H9 (cell line): ENCODE data around the gene SMCP. TPM values are rescaled to one million over a fixed set of nuclear protein-coding genes. Genes with fewer than 3 reads are reported as not detected.

Experiments
- DNase-seq: peaks from one replicate; pipeline ENCODE4 v3.0.0-alpha.2; 2017
- H2AFZ ChIP-seq: one replicate; pipeline ENCODE4 v1.6.1; 2013; ENCODE audit warnings: mild to moderate bottlenecking, low read length, control low read depth, moderate library complexity
- H2AK5ac ChIP-seq: 2 replicates; pipeline ENCODE4 v1.6.1; 2013; ENCODE audit warnings: low read length, control low read depth, mixed read lengths; ENCODE audit not compliant: insufficient read length
- H2BK120ac ChIP-seq: one replicate; pipeline ENCODE4 v1.6.1; 2013; ENCODE audit warnings: low read depth, mild to moderate bottlenecking, low read length, control low read depth, inconsistent platforms; ENCODE audit not compliant: poor library complexity, severe bottlenecking
- H2BK12ac ChIP-seq: 2 replicates; pipeline ENCODE4 v1.6.1; 2013; ENCODE audit warnings: low read length, control low read depth, mixed read lengths, low read depth; ENCODE audit not compliant: insufficient read length
- H2BK15ac ChIP-seq: 2 replicates; pipeline ENCODE4 v1.6.1; 2013; ENCODE audit warnings: low read depth, low read length, control low read depth
- H2BK20ac ChIP-seq: one replicate; pipeline ENCODE4 v1.6.1; 2013; ENCODE audit warnings: low read depth, mild to moderate bottlenecking, low read length, control low read depth, inconsistent platforms; ENCODE audit not compliant: poor library complexity, severe bottlenecking
- H2BK5ac ChIP-seq: 2 replicates; pipeline ENCODE4 v1.6.1; 2013; ENCODE audit warnings: low read length, control low read depth, mixed read lengths; ENCODE audit not compliant: insufficient read length
- H3K14ac ChIP-seq: 2 replicates; pipeline ENCODE4 v1.6.1; 2013; ENCODE audit warnings: low read length, control low read depth; ENCODE audit not compliant: insufficient read depth
- H3K18ac ChIP-seq: 2 replicates; pipeline ENCODE4 v1.6.1; 2013; ENCODE audit warnings: low read depth, mild to moderate bottlenecking, mixed read lengths, low read length, control low read depth; ENCODE audit not compliant: insufficient read length
- H3K23ac ChIP-seq: 2 replicates; pipeline ENCODE4 v1.6.1; 2013; ENCODE audit warnings: low read length, control low read depth, mixed read lengths, low read depth; ENCODE audit not compliant: insufficient read length
- H3K23me2 ChIP-seq: 2 replicates; pipeline ENCODE4 v1.6.1; 2013; ENCODE audit warnings: low read depth, mild to moderate bottlenecking, mixed read lengths, low read length, control low read depth; ENCODE audit not compliant: insufficient read length, poor library complexity, severe bottlenecking
- H3K27ac ChIP-seq: 2 replicates; pipeline ENCODE4 v1.5.1; 2013; ENCODE audit warnings: low read length, control low read depth, mixed read lengths, low read depth; ENCODE audit not compliant: insufficient read length
- H3K27me3 ChIP-seq: 2 replicates; pipeline ENCODE4 v1.6.1; 2013; ENCODE audit warnings: low read length, control low read depth, inconsistent platforms; ENCODE audit not compliant: insufficient read depth
- H3K4ac ChIP-seq: 2 replicates; pipeline ENCODE4 v1.6.1; 2013; ENCODE audit warnings: low read depth, mild to moderate bottlenecking, control low read depth, inconsistent platforms, low read length, moderate library complexity
- H3K4me1 ChIP-seq: 2 replicates; pipeline ENCODE4 v1.6.1; 2013; ENCODE audit warnings: low read length, control low read depth, inconsistent platforms; ENCODE audit not compliant: insufficient read depth
- H3K4me2 ChIP-seq: 2 replicates; pipeline ENCODE4 v1.6.1; 2013; ENCODE audit warnings: low read length, control low read depth, mixed read lengths; ENCODE audit not compliant: insufficient read length, insufficient read depth
- H3K56ac ChIP-seq: 2 replicates; pipeline ENCODE4 v1.6.1; 2013; ENCODE audit warnings: low read depth, mild to moderate bottlenecking, mixed read lengths, low read length, control low read depth; ENCODE audit not compliant: insufficient read length
- H3K79me1 ChIP-seq: 2 replicates; pipeline ENCODE4 v1.6.1; 2013; ENCODE audit warnings: low read depth, mild to moderate bottlenecking, moderate library complexity, low read length, control low read depth, inconsistent platforms; ENCODE audit not compliant: insufficient read depth, poor library complexity, severe bottlenecking
- H3K79me2 ChIP-seq: 2 replicates; pipeline ENCODE4 v1.6.1; 2013; ENCODE audit warnings: low read length, control low read depth, inconsistent platforms; ENCODE audit not compliant: insufficient read depth
- H3K9ac ChIP-seq: 2 replicates; pipeline ENCODE4 v1.6.1; 2013; ENCODE audit warnings: low read length, control low read depth, mixed read lengths; ENCODE audit not compliant: insufficient read length; ENCODE audit errors: extremely low read depth
- H3K9me3 ChIP-seq: one replicate; pipeline ENCODE4 v1.6.1; 2013; ENCODE audit warnings: low read depth, low read length, inconsistent platforms; ENCODE audit not compliant: control insufficient read depth
- H3T11ph ChIP-seq: one replicate; pipeline ENCODE4 v1.6.1; 2013; ENCODE audit warnings: mild to moderate bottlenecking, low read length, control low read depth, inconsistent platforms
- H4K20me1 ChIP-seq: one replicate; pipeline ENCODE4 v1.6.1; 2013; ENCODE audit not compliant: control insufficient read depth, insufficient read length, insufficient read depth
- H4K5ac ChIP-seq: 2 replicates; pipeline ENCODE4 v1.6.1; 2013; ENCODE audit warnings: low read depth, mild to moderate bottlenecking, mixed read lengths, low read length, control low read depth; ENCODE audit not compliant: insufficient read length
- H4K8ac ChIP-seq: replicated peaks from 2 replicates; pipeline ENCODE4 v1.6.1; 2013; ENCODE audit warnings: low read length, control low read depth, mixed read lengths, low read depth; ENCODE audit not compliant: insufficient read length
- H4K91ac ChIP-seq: 2 replicates; pipeline ENCODE4 v1.6.1; 2013; ENCODE audit warnings: low read depth, mild to moderate bottlenecking, moderate library complexity, mixed read lengths, low read length, control low read depth; ENCODE audit not compliant: insufficient read length
- H3K27ac Mint-ChIP-seq, 3 experiments: 2 replicates in 2 of 3; 3 replicates in 1 of 3; pipeline ENCODE4 v1.8.0; 2020 to 2021; ENCODE audit warnings: mixed read lengths in 3 of 3, mild to moderate bottlenecking in 1 of 3, moderate library complexity in 1 of 3
- H3K27me3 Mint-ChIP-seq: 2 replicates; pipeline ENCODE4 v1.8.0; 2021; ENCODE audit warnings: low read depth, mild to moderate bottlenecking, moderate library complexity, mixed read lengths
- H3K36me3 Mint-ChIP-seq, 3 experiments: 2 replicates in 2 of 3; 3 replicates in 1 of 3; pipeline ENCODE4 v1.8.0; 2020 to 2021; ENCODE audit warnings: low read depth in 3 of 3, mixed read lengths in 3 of 3; ENCODE audit not compliant: insufficient read depth in 1 of 3
- H3K4me1 Mint-ChIP-seq, 2 experiments: 2 replicates each; pipeline ENCODE4 v1.8.0; 2020; ENCODE audit warnings: mixed read lengths in 2 of 2
- H3K4me3 Mint-ChIP-seq, 2 experiments: 2 replicates in 1 of 2; 3 replicates in 1 of 2; pipeline ENCODE4 v1.8.0; 2020 to 2021; ENCODE audit warnings: mild to moderate bottlenecking in 2 of 2, mixed read lengths in 2 of 2, moderate library complexity in 1 of 2
- H3K9me3 Mint-ChIP-seq, 2 experiments: 2 replicates in 1 of 2; 3 replicates in 1 of 2; pipeline ENCODE4 v1.8.0; 2020; ENCODE audit warnings: mild to moderate bottlenecking in 2 of 2, mixed read lengths in 2 of 2, moderate library complexity in 1 of 2
- CTCF ChIP-seq: fragments of 200-600 bp; sonication (generic); conservative IDR thresholded peaks from 3 replicates; pipeline ENCODE4 v1.8.0; 2021; ENCODE audit warnings: antibody characterized with exemption, mild to moderate bottlenecking
- WGBS: extraction: QIAGEN DNeasy Blood & Tissue Kit; methylation state at CpG from one replicate; pipeline ENCODE4 v1.1.7; 2013; ENCODE audit warnings: missing lambda C conversion rate, low lambda C conversion rate, mixed read lengths; ENCODE audit not compliant: insufficient read length; ENCODE audit errors: extremely low coverage; 5-methylcytosine and 5-hydroxymethylcytosine counted together
- total RNA-seq: library from RNA; stranded (reverse); gene quantifications from 2 replicates; pipeline ENCODE4 v1.2.1, GENCODE V29; 2021

The SMCP gene
- total RNA-seq, 1 experiment from 2014 or later = not detected

GRCh38 chr1:152906023-152906565, 28.0 kb downstream of the SMCP start:
- WGBS = no CpG with 5 or more reads among the region's 5 CpGs
- Histone ChIP-seq H2BK5ac (no peak overlapping the region), H3K27ac (no peak overlapping the region), H3K14ac (no peak overlapping the region), H3T11ph (no peak overlapping the region), H3K27me3 (no peaks in the 10 kb centered on the region), H3K9me3 (no peaks in the 10 kb centered on the region), H3K9ac (no peak overlapping the region), H2AK5ac (no peak overlapping the region), H4K5ac (no peak overlapping the region), H3K23ac (no peak overlapping the region), H4K8ac (no peak overlapping the region), H2BK20ac (no peak overlapping the region), H4K20me1 (no peaks in the 10 kb centered on the region), H2BK120ac (no peak overlapping the region), H3K4me1 (no peaks in the 10 kb centered on the region), H2BK12ac (no peak overlapping the region), H3K4ac (no peak overlapping the region), H3K56ac (no peak overlapping the region), H3K23me2 (no peaks in the 10 kb centered on the region), H2AFZ (no peak overlapping the region), H2BK15ac (no peak overlapping the region), H3K79me2 (no peaks in the 10 kb centered on the region), H3K18ac (no peak overlapping the region), H3K79me1 (no peaks in the 10 kb centered on the region), H3K4me2 (no peak overlapping the region), H4K91ac (no peak overlapping the region)
- peaks cover 0 to 26% (median 5%) of the 10 kb centered on the region in 3 experiments; a peak in 5 of 7 replicates for H3K36me3 Mint-ChIP-seq
- no peak for DNase-seq
- H3K9me3 Mint-ChIP-seq = peaks cover 67 to 90% of the 10 kb centered on the region in 2 experiments
- H3K4me1 Mint-ChIP-seq = no peaks in the 10 kb centered on the region
- no peak overlapping the region for H3K4me3 Mint-ChIP-seq
- TF ChIP-seq CTCF = no peak
- no peak overlapping the region for H3K27ac Mint-ChIP-seq
- peaks cover 5% of the 10 kb centered on the region for H3K27me3 Mint-ChIP-seq
